ENCODE data around the gene TBPL1.

TBPL1 gene

DNA sequence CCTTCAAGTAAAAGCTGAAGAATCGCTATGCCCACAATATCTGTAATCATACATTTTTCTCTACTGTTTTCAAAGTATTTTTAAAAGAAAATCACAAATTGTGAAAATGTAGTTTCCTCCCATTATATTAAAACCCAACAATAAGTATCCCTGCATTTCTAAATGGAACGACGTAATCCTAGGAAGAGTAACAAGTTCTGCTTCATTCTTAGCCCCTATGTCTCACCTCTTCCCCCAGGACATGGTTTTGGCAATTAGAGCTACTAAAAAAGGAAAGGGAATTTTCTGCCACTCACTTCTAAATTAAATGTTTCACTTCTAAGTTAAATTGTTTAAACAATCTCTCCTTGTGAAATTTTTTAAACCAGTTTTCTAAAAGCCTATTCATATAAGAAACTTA, 47.4 kb downstream of the TBPL1 start:
- no peak overlapping the region for H2AFZ ChIP-seq
- H3K4me1 ChIP-seq = no peaks in the 10 kb centered on the region
- no peaks in the 10 kb centered on the region for H3K9me3 ChIP-seq (ENCODE audit: control insufficient read depth, low read length)
- no peak overlapping the region for H3K4me3 ChIP-seq (ENCODE audit: low read depth, low read length)
- TF ChIP-seq, protein P1, sequence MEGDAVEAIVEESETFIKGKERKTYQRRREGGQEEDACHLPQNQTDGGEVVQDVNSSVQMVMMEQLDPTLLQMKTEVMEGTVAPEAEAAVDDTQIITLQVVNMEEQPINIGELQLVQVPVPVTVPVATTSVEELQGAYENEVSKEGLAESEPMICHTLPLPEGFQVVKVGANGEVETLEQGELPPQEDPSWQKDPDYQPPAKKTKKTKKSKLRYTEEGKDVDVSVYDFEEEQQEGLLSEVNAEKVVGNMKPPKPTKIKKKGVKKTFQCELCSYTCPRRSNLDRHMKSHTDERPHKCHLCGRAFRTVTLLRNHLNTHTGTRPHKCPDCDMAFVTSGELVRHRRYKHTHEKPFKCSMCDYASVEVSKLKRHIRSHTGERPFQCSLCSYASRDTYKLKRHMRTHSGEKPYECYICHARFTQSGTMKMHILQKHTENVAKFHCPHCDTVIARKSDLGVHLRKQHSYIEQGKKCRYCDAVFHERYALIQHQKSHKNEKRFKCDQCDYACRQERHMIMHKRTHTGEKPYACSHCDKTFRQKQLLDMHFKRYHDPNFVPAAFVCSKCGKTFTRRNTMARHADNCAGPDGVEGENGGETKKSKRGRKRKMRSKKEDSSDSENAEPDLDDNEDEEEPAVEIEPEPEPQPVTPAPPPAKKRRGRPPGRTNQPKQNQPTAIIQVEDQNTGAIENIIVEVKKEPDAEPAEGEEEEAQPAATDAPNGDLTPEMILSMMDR (IDR thresholded peaks at IDR 0.05) = no peak
- no peak overlapping the region for H3K9ac ChIP-seq
- no peak overlapping the region for H3K4me2 ChIP-seq (ENCODE audit: low read length)
- H3K36me3 ChIP-seq (ENCODE audit: control insufficient read depth, insufficient read depth, low read length) = no peaks in the 10 kb centered on the region
- no peak overlapping the region for H3K27ac ChIP-seq
- H3K79me2 ChIP-seq = no peaks in the 10 kb centered on the region
- H3K27me3 ChIP-seq (ENCODE audit: control insufficient read depth, insufficient read depth, low read length) = no peaks in the 10 kb centered on the region

GRCh38 chr6:134002821-134003220, 49.8 kb downstream of the TBPL1 start:
- Histone ChIP-seq H3K36me3 (ENCODE audit: control insufficient read depth, insufficient read depth, low read length) (no peaks in the 10 kb centered on the region), H3K4me3 (ENCODE audit: low read depth, low read length) (no peak overlapping the region), H3K27me3 (ENCODE audit: control insufficient read depth, insufficient read depth, low read length) (no peaks in the 10 kb centered on the region), H3K4me1 (peaks cover 5% of the 10 kb centered on the region), H3K27ac (no peak overlapping the region), H2AFZ (no peak overlapping the region), H3K4me2 (ENCODE audit: low read length) (no peak overlapping the region), H3K9ac (no peak overlapping the region), H3K9me3 (ENCODE audit: control insufficient read depth, low read length) (no peaks in the 10 kb centered on the region), H3K79me2 (no peaks in the 10 kb centered on the region)
- TF ChIP-seq, protein P1 (IDR thresholded peaks at IDR 0.05) = no peak

DNA sequence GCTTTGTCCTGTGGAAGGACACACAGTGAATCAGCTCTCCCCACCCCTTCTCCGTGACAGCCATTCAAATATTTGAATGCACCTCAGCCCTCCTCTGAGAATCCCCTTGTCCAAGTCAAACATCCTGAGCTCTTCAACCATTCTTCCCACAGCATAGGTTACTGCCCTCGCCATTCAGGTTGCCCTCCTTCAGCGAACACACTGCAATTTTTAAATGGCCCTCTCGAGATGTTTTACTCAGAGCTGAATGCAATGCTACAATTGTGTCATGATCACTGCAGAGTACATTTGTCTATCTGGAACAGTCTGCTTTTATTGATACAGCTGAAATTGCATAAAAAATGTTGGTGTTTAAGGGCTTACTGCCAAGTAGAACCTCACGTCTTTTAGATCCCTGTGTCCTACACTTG, 50.5 kb downstream of the TBPL1 start:
- Histone ChIP-seq H2AFZ (no peak overlapping the region), H3K27me3 (ENCODE audit: control insufficient read depth, insufficient read depth, low read length) (no peaks in the 10 kb centered on the region), H3K9me3 (ENCODE audit: control insufficient read depth, low read length) (no peaks in the 10 kb centered on the region), H3K4me3 (ENCODE audit: low read depth, low read length) (no peak overlapping the region), H3K9ac (no peak overlapping the region), H3K79me2 (no peaks in the 10 kb centered on the region), H3K27ac (no peak overlapping the region), H3K4me2 (ENCODE audit: low read length) (no peak overlapping the region), H3K4me1 (peaks cover 5% of the 10 kb centered on the region), H3K36me3 (ENCODE audit: control insufficient read depth, insufficient read depth, low read length) (no peaks in the 10 kb centered on the region)
- TF ChIP-seq, protein P1 (IDR thresholded peaks at IDR 0.05) = no peak

DNA sequence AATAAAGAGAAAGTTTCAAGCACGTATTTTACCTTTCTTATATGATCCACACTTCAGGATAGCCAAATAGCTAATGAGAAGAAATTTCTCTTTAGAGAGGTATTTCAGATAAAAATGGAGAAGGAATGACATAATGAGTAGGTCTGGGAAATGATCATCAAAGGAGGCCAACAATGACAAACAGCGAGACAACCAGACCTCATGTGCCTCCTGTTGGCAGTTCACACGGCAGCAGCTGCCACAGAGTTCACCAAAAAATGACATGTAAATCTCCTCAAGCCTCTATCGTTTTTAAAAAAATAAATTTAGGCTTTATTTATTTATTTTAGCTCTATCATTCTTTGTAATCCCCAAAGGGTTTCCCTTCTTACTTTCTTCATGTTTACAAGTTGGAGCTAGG, 51.7 kb downstream of the TBPL1 start:
- Histone ChIP-seq H2AFZ (no peak overlapping the region), H3K9me3 (ENCODE audit: control insufficient read depth, low read length) (no peaks in the 10 kb centered on the region), H3K9ac (no peak overlapping the region), H3K4me1 (peaks cover 5% of the 10 kb centered on the region), H3K36me3 (ENCODE audit: control insufficient read depth, insufficient read depth, low read length) (no peaks in the 10 kb centered on the region), H3K27ac (no peak overlapping the region), H3K79me2 (no peaks in the 10 kb centered on the region), H3K4me2 (ENCODE audit: low read length) (no peak overlapping the region), H3K27me3 (ENCODE audit: control insufficient read depth, insufficient read depth, low read length) (no peaks in the 10 kb centered on the region), H3K4me3 (ENCODE audit: low read depth, low read length) (no peak overlapping the region)
- TF ChIP-seq, protein P1 (IDR thresholded peaks at IDR 0.05) = no peak

GRCh38 chr6:134005800-134006199, 52.8 kb downstream of the TBPL1 start:
- H3K9ac ChIP-seq = no peak overlapping the region
- TF ChIP-seq, protein P1 (IDR thresholded peaks at IDR 0.05) = no peak
- no peak overlapping the region for H3K27ac ChIP-seq
- H3K36me3 ChIP-seq (ENCODE audit: control insufficient read depth, insufficient read depth, low read length) = no peaks in the 10 kb centered on the region
- no peaks in the 10 kb centered on the region for H3K79me2 ChIP-seq
- no peaks in the 10 kb centered on the region for H3K9me3 ChIP-seq (ENCODE audit: control insufficient read depth, low read length)
- H3K4me1 ChIP-seq = peaks cover 5% of the 10 kb centered on the region
- no peak overlapping the region for H3K4me2 ChIP-seq (ENCODE audit: low read length)
- no peaks in the 10 kb centered on the region for H3K27me3 ChIP-seq (ENCODE audit: control insufficient read depth, insufficient read depth, low read length)
- no peak overlapping the region for H3K4me3 ChIP-seq (ENCODE audit: low read depth, low read length)
- no peak overlapping the region for H2AFZ ChIP-seq
